Calu3 (cell line): ENCODE data around the gene KRIT1. TPM values are rescaled to one million over a fixed set of nuclear protein-coding genes. Genes with fewer than 3 reads are reported as not detected.

Experiments used
- Bru-seq: library from RNA; stranded (reverse); fragments of 400-500 nt; gene quantifications from one replicate; lab custom pipeline; 2021; lab: Mats Ljungman, UMichigan
- BruChase-seq, 2 experiments: library from RNA; stranded (reverse); fragments of 400-500 nt; gene quantifications; one replicate each; lab custom pipeline; 2021; lab: Mats Ljungman, UMichigan
- BruUV-seq: library from RNA; stranded (reverse); fragments of 400-500 nt; replicated peaks from 2 replicates; lab custom pipeline; 2021; lab: Mats Ljungman, UMichigan
- CTCF ChIA-PET: fragments of 300-600 bp; sonication (Branson Sonifier 250); formaldehyde crosslinking; loops from one replicate; lab custom pipeline; 2022; ENCODE audit warnings: antibody characterized with exemption; lab: Charles Lee
- DNase-seq: peaks from one replicate; pipeline ENCODE4 v3.0.0; 2022
- H3K27ac Mint-ChIP-seq: one replicate; pipeline ENCODE4 v1.8.0; 2022; ENCODE audit warnings: mixed read lengths; ENCODE audit not compliant: unreplicated experiment
- H3K27me3 Mint-ChIP-seq: one replicate; pipeline ENCODE4 v1.8.0; 2022; ENCODE audit warnings: mixed read lengths; ENCODE audit not compliant: unreplicated experiment
- H3K36me3 Mint-ChIP-seq: one replicate; pipeline ENCODE4 v1.8.0; 2022; ENCODE audit warnings: mild to moderate bottlenecking, moderate library complexity, mixed read lengths; ENCODE audit not compliant: insufficient read depth, unreplicated experiment
- H3K4me1 Mint-ChIP-seq: one replicate; pipeline ENCODE4 v1.8.0; 2022; ENCODE audit warnings: mild to moderate bottlenecking, low read depth, mixed read lengths; ENCODE audit not compliant: unreplicated experiment
- H3K4me3 Mint-ChIP-seq: one replicate; pipeline ENCODE4 v1.8.0; 2022; ENCODE audit warnings: mild to moderate bottlenecking, low read depth, moderate library complexity, mixed read lengths; ENCODE audit not compliant: unreplicated experiment
- H3K9me3 Mint-ChIP-seq: one replicate; pipeline ENCODE4 v1.8.0; 2022; ENCODE audit warnings: low read depth, mixed read lengths; ENCODE audit not compliant: unreplicated experiment
- intact Hi-C: fragments of 100-400 bp; cut with micrococcal nuclease; formaldehyde crosslinking; loops from one replicate; pipeline ENCODE4 v1.10.0; 2022; ENCODE audit not compliant: unreplicated experiment
- long read RNA-seq: library from polyadenylated mRNA; stranded (forward); transcript quantifications from one replicate; pipeline ENCODE4 v2.0.0, GENCODE V29; 2022
- total RNA-seq: library from RNA; stranded (reverse); gene quantifications from 2 replicates; pipeline ENCODE4 v1.2.3, GENCODE V29; 2022
- TF ChIP-seq, protein P1 (sequence below): fragments of 200-600 bp; IDR thresholded peaks from one replicate; pipeline ENCODE4 v1.8.0; 2022; ENCODE audit warnings: antibody characterized with exemption; ENCODE audit not compliant: unreplicated experiment

Gene KRIT1
- total RNA-seq, result 22.9 and 27.8 TPM in 2 replicates
- Bru-seq, nascent RNA, result percentile 81 among the genes with signal in this experiment
- BruChase-seq, experiment 1, labeled RNA remaining after a 6-hour chase, result percentile 91 among the genes with signal in this experiment
- percentile 93 among the genes with signal in this experiment for BruChase-seq, experiment 2, labeled RNA remaining after a 2-hour chase
- long read RNA-seq, partial matches to known transcripts, result 0 of 6 reads
- long read RNA-seq, other reads (novel, unspliced or antisense), result 5 of 6 reads

DNA sequence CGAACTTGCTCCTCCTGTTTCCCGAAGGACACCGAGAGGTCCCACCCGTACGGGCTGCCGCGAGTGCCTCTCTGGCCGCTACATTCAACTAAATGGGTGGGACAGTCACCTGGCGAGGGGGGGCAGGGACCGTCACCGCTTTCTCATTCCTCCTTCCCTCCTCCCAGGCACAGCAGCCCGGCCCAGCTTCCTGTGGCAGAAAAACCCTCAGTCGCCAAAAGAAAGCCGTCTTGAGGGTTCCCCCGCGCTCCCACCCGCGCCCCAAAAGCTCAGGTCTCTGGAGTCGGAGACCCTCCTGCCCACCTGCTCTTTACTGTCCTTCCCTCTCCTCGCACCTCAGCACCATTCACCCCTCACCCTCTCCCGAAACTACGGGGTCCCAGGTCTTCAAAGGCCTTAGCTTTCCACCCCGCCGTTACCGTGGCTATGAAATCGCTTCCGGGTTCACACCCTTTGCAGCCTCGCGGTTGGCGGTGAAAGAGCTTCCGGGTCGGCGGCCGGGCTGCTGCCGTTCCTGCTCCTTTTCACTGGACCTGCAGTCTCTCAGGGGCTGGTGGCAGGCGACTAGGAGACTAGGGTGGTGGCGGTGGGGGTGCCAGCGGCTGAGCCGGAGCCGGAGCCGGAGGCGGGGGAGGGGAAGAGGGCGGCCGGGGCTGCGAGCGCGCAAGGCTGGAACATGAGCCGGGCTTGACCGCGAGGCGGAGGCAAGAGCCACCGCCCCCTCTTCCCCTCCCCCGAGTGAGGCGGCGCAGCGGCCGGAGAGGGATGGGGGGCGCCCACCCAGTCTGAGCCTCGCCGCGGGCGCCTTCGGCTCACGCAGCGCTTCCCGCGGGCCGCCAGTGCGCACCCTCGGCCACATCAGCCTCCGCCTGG is at the start of gene KRIT1, which contains the start of gene ANKIB1:
KRIT1 (minus strand) TSS at position 428 of the 873 bp plus-strand sequence. CDS start 3,779 bp downstream, outside the sequence.
ANKIB1 (plus strand) TSS at position 488 of the 873 bp plus-strand sequence. CDS start 49,005 bp downstream, outside the sequence.
- peak within 1 kb of the TSS; percentile 98 for H3K27ac Mint-ChIP-seq
- peaks cover 23% of the 10 kb centered on the region for H3K36me3 Mint-ChIP-seq
- intact Hi-C loops, result no loop called here
- CTCF ChIA-PET, result interaction anchor here (0.6 to 1.8 kb wide), 2 partner anchors 12 to 202 kb away, joined by 3 to 4 read pairs; partner anchors contain the start of gene GATAD1
- H3K4me3 Mint-ChIP-seq, result peak within 1 kb of the TSS; percentile 90
- no peaks in the 10 kb centered on the region for H3K9me3 Mint-ChIP-seq
- DNase-seq, result peak; percentile 79
- H3K27me3 Mint-ChIP-seq, result no peaks in the 10 kb centered on the region
- TF ChIP-seq, protein P1, sequence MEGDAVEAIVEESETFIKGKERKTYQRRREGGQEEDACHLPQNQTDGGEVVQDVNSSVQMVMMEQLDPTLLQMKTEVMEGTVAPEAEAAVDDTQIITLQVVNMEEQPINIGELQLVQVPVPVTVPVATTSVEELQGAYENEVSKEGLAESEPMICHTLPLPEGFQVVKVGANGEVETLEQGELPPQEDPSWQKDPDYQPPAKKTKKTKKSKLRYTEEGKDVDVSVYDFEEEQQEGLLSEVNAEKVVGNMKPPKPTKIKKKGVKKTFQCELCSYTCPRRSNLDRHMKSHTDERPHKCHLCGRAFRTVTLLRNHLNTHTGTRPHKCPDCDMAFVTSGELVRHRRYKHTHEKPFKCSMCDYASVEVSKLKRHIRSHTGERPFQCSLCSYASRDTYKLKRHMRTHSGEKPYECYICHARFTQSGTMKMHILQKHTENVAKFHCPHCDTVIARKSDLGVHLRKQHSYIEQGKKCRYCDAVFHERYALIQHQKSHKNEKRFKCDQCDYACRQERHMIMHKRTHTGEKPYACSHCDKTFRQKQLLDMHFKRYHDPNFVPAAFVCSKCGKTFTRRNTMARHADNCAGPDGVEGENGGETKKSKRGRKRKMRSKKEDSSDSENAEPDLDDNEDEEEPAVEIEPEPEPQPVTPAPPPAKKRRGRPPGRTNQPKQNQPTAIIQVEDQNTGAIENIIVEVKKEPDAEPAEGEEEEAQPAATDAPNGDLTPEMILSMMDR, result no peak
- BruUV-seq, result no TSS peak
- no peaks in the 10 kb centered on the region for H3K4me1 Mint-ChIP-seq

DNA sequence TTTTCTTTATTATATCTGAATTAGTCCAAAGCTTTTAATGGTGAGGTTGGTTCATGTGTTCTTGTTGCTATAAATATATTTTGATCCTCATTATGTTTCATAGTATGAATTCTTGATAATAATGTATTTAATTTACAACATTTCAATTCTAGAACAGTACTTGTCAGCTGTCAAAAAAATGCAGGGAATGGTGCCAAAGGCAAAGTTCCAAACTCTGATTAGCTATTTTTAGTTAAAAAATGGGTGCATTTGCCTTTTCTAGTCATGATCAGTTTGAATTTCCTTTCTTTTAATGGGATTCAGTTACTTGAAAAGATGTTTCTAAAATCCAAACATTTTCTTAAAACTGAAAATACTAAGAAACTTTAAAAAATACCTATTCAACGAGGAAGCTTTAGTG is 49.7 kb upstream of the KRIT1 start:
- intact Hi-C loops, result no loop called here
- CTCF ChIA-PET, result no interaction called here
- DNase-seq, result no peak
- H3K9me3 Mint-ChIP-seq, result no peaks in the 10 kb centered on the region
- H3K27ac Mint-ChIP-seq, result no peak overlapping the region
- no peaks in the 10 kb centered on the region for H3K27me3 Mint-ChIP-seq
- BruUV-seq, result no TSS peak
- H3K4me3 Mint-ChIP-seq, result no peak overlapping the region
- TF ChIP-seq, protein P1, result no peak
- peaks cover 4% of the 10 kb centered on the region for H3K36me3 Mint-ChIP-seq
- peaks cover 12% of the 10 kb centered on the region for H3K4me1 Mint-ChIP-seq

DNA sequence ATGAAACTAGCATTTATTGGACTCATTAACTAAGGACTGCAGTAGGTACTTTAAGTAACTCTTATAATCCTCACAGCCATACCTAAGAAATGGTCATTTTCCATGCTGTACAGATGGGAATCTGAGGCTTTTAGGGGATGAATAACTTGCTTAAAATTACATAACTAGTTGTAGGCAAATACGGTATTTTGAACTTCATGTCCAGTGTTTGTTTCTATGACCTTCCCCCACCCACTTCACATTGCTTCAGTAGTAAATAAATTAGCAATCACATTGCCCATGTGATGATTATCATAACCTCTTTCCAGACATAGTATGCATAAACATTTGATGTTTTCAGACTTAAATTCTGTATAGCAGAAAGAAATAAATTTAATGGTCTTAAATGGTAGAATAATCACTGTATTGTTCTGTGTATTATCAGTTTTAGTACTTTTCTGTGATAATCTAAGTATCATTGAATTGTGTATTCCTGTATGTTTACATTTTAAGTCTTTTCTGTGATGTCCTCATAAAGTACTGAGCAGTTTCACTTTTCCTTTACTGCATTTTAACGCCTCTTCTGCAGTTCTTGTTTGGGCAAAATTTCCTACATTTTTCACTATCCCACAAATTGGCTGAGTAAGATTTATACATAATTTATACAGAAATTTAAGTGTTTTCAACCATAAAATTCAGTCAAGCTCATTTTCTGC is 48.3 kb upstream of the KRIT1 start:
- Mint-ChIP-seq H3K4me3 (no peak overlapping the region), H3K27me3 (no peaks in the 10 kb centered on the region), H3K4me1 (peaks cover 12% of the 10 kb centered on the region), H3K9me3 (no peaks in the 10 kb centered on the region), H3K27ac (no peak overlapping the region), H3K36me3 (peaks cover 4% of the 10 kb centered on the region)
- CTCF ChIA-PET, result no interaction called here
- intact Hi-C loops, result no loop called here
- no peak for DNase-seq
- BruUV-seq, result no TSS peak
- TF ChIP-seq, protein P1, result no peak

DNA sequence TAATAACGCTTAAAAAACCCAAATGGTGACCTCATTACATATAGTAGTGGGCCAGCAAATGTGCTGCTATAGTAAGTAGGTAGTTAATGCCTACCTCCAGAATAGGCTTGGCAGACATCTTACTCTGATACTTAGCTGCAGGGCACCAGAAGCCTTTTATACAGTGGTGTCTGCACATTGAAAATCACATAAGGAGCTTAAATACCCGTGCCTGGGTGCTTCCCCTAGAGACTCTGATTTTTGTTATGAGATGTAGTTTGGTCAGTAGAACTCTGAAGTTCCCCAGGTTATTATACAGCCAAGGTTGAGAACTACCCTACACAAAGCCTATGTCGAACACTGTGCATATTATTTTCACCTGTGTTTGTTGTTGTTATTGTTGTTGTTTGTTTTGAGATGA is 47.3 kb upstream of the KRIT1 start:
- no TSS peak for BruUV-seq
- TF ChIP-seq, protein P1, result no peak
- no peak for DNase-seq
- Mint-ChIP-seq H3K36me3 (peaks cover 4% of the 10 kb centered on the region), H3K9me3 (no peaks in the 10 kb centered on the region), H3K27ac (no peak overlapping the region), H3K4me1 (peaks cover 12% of the 10 kb centered on the region), H3K4me3 (no peak overlapping the region), H3K27me3 (no peaks in the 10 kb centered on the region)
- CTCF ChIA-PET, result no interaction called here
- intact Hi-C loops, result no loop called here
